Duodenal mucosa (tissue), 2 donors: ENCODE measurements around the gene VSTM2B.

Experiments used
- H3K27ac ChIP-seq: one replicate; pipeline ENCODE4 v1.7.0; 2013; ENCODE audit warnings: low read depth, low read length
- H3K27me3 ChIP-seq, 2 donors: one replicate each; pipeline ENCODE4 v1.7.0; 2013; ENCODE audit warnings: low read length in 2 of 2, control low read depth in 1 of 2; ENCODE audit not compliant: insufficient read depth in 2 of 2, control insufficient read depth in 1 of 2
- H3K36me3 ChIP-seq, 2 donors: one replicate each; pipeline ENCODE4 v1.7.0; 2013; ENCODE audit warnings: low read length in 2 of 2, control low read depth in 1 of 2; ENCODE audit not compliant: insufficient read depth in 2 of 2, control insufficient read depth in 1 of 2
- H3K4me1 ChIP-seq, 2 donors: one replicate each; pipeline ENCODE4 v1.7.0; 2013; ENCODE audit warnings: low read length in 2 of 2, control low read depth in 1 of 2; ENCODE audit not compliant: insufficient read depth in 2 of 2, control insufficient read depth in 1 of 2
- H3K4me3 ChIP-seq, 2 donors: one replicate each; pipeline ENCODE4 v1.7.0; 2013; ENCODE audit warnings: low read length in 2 of 2, low read depth in 1 of 2
- H3K9ac ChIP-seq, 2 donors: one replicate each; pipeline ENCODE4 v1.7.0; 2013; ENCODE audit warnings: low read length in 2 of 2, low read depth in 1 of 2
- H3K9me3 ChIP-seq, 2 donors: one replicate each; pipeline ENCODE4 v1.7.0; 2013; ENCODE audit warnings: low read length in 2 of 2, control low read depth in 1 of 2; ENCODE audit not compliant: control insufficient read depth in 1 of 2

VSTM2B gene

DNA sequence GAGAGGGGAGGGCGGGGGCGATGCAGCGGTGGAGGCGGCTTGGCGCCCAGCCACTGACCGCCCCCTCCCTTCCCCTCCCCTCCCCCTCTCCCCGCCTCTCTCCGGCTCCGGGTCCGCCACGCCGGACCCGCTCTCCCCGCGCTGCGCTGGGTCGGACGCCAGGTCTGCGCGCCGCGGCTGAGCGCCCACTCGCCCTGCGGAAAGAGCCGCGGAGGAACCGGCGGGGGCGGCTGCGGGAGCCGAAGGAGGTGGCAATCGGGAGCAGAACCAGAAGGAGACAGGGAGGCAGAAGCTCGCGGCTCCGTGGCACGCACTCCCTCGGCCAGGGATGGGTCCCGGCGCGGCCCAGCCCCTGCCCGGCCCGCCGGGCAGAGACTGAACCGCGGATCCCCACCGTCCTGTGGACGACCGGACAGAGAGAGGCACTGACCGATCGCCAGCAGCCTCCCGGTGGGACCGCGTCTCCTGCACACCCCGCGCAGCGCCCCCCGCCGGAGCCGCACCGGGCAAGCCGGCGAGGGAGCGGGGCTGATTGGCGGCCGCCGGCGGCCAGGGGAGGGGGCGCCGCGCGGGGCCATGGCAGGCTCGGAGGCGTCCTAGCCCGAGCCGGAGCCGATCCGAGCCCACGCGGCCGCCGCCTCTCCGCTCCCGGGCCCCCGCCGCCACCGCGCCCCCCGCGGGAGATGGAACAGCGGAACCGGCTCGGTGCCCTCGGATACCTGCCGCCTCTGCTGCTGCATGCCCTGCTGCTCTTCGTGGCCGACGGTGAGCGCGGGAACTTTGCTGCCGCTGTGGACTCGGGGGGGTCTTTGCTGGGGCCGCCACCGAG lies at the start of gene VSTM2B:
Gene VSTM2B (plus strand): TSS at position 94 of the 829 bp plus-strand sequence. CDS start 590 bp downstream, at position 684.
- Histone ChIP-seq H3K27me3 (peaks cover 40 to 48% of the 10 kb centered on the region in 2 donors), H3K9ac (no peak within 1 kb of the TSS), H3K4me3 (no peak within 1 kb of the TSS)

DNA sequence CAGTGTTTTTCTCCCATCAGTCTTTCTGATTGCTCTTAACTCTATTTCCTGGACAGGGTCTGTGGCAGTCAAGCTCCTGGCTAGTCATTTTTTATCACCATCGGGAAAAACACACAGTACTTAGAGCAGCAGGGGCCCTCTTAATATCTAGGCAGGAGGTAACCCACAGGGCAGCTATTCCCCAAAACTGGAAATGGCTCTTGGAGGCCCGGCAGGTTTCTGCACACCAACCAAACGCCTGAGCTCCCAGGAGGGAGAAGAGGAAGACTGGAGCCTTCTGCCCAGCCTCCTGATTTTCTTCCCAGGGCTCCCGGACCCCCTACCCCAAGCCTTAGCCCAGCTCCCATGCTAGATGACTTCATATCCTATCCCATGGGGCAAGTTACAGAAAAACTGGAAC lies 49.3 kb upstream of the VSTM2B start:
- no peaks in the 10 kb centered on the region for H3K36me3 ChIP-seq

More for the DNA sequence above, at the start of gene VSTM2B:
- Histone ChIP-seq H3K4me1 (peaks cover 0 to 3% of the 10 kb centered on the region in 2 donors), H3K9me3 (no peaks in the 10 kb centered on the region), H3K36me3 (no peaks in the 10 kb centered on the region), H3K27ac (no peak within 1 kb of the TSS)

DNA sequence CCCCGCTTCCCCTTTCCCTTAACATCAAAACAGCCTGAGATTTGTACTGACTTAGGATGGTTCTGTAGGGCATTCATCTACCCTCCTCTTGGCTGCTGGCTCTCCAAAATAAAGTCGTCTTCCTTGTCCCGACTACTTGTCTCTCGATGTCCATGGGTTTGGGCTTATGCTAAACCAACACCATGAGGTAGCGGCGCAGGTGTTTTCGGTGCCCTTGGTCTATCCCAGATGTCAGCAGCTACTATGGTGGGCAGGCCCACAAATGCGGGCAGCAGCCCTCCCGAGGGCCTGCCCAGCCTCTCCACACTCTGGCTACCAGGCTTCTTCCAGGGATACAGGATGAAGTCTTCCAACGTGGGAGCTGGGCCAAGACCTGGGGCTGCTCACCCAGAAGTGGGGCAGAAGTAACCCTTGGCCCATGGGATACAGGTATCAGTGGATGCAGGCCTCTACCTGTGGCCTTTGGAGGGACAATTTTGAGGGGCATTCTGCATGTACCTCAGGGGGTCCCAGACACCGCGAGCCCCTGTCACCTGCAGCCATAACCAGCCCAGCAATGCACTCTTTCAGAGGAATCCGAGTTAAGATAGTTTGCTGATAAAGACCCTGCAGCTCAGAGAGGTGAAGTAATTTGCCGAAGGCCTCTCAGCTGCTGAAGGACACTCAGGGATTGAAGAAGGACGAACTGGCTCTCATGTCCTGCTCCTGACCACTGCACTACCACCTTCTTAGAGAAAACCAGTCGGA lies 47.8 kb upstream of the VSTM2B start:
- Histone ChIP-seq H3K4me3 (no peak overlapping the region), H3K27ac (no peak overlapping the region), H3K9me3 (no peaks in the 10 kb centered on the region), H3K27me3 (no peaks in the 10 kb centered on the region), H3K36me3 (no peaks in the 10 kb centered on the region), H3K4me1 (no peaks in the 10 kb centered on the region), H3K9ac (no peak overlapping the region)

More for the DNA sequence above, 49.3 kb upstream of the VSTM2B start:
- H3K27me3 ChIP-seq = no peaks in the 10 kb centered on the region
- no peak overlapping the region for H3K9ac ChIP-seq
- no peaks in the 10 kb centered on the region for H3K4me1 ChIP-seq
- no peak overlapping the region for H3K27ac ChIP-seq
- H3K4me3 ChIP-seq = no peak overlapping the region
- no peaks in the 10 kb centered on the region for H3K9me3 ChIP-seq

DNA sequence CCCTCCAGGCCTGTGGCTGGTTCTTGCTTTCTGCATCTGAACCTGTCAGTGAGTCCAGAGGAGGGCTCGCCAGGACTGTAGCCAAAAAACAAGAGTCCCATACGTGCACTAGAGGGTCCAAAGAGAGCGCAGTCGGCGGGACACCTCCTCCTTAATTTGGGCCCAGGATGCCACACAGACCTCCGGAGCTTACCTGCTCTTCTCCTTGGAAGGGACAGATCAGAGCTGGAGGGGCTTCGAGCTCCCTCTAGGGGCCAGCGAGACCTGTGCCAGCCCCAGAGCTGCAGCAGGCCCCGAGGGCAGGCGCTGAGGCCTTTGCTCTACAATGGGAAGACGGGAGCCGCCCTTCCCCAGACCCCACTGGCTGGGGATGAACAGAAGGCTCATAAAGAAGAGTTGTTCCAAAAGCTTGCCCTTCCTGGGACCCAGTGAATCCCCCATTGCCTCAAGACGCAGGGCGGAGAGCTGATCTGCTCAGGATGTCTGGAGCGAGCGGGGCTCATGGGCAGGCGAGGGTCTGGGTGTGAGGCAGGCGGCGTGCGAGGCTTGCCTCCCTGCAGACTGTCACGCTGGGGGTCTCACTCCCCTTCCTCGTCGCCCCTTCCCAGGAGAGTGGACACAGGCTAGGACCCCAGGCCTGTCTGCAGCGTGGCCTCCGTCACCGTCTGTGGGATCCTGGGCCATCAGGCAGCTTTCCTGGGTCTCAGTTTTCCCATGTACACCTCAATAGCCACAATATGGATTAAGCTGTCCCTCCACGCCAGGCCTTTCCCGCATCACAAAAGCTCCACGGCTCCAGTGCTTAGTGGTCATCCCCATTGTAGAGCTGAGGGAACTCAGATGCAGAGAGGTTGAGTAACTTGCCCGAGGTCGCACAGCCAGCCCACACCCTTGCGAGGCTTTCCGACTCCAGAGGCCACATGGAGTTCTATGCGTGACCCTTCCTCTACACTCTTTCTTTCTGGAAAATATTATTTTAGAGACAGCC lies 46.9 kb upstream of the VSTM2B start:
- Histone ChIP-seq H3K4me3 (no peak overlapping the region), H3K4me1 (no peaks in the 10 kb centered on the region), H3K36me3 (no peaks in the 10 kb centered on the region), H3K9me3 (no peaks in the 10 kb centered on the region), H3K27ac (no peak overlapping the region), H3K27me3 (no peaks in the 10 kb centered on the region), H3K9ac (no peak overlapping the region)

DNA sequence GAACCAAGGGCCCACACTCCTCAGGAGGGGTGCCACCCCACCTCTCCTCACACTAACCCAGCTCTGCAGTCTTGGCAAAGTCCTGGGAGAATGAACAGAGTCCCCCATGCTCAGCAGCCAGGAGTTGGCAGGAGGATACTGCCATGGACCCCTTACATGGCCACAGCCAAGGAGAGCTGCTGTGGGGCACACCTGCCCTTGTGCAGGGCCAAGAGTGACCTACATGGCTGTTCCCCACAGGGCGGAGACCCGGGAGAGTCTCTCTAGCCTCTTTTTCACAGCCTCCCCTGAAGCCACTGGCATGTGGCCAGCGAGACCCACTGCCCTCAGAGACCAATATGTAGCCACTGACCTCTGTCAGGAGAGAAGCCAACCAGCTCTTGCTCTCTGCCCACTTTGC lies 45.9 kb upstream of the VSTM2B start:
- Histone ChIP-seq H3K9me3 (no peaks in the 10 kb centered on the region), H3K27me3 (no peaks in the 10 kb centered on the region), H3K9ac (no peak overlapping the region), H3K4me1 (no peaks in the 10 kb centered on the region), H3K4me3 (no peak overlapping the region), H3K27ac (no peak overlapping the region), H3K36me3 (no peaks in the 10 kb centered on the region)

DNA sequence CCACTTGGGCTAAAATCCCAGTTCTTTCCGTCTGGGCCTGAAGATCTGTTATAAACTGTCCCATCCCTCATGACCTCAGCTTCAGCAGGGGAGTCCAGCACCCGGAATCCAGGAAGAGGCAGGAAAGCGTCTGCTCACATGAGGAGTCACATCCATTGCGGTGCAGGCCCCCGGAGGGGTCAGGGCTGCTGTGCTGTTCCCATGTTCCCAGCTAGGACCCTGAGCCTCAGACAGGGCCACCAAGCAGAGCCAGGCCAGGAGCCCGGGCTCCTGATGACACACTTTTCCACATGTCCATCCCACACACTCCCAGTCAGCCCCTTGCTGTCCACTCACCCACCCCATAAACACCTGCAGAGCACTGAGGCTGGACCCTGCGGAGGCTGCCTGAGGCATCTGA lies 45.3 kb upstream of the VSTM2B start:
- no peak overlapping the region for H3K4me3 ChIP-seq
- no peaks in the 10 kb centered on the region for H3K9me3 ChIP-seq
- no peak overlapping the region for H3K27ac ChIP-seq
- no peaks in the 10 kb centered on the region for H3K4me1 ChIP-seq
- no peak overlapping the region for H3K9ac ChIP-seq
- no peaks in the 10 kb centered on the region for H3K36me3 ChIP-seq
- no peaks in the 10 kb centered on the region for H3K27me3 ChIP-seq

DNA sequence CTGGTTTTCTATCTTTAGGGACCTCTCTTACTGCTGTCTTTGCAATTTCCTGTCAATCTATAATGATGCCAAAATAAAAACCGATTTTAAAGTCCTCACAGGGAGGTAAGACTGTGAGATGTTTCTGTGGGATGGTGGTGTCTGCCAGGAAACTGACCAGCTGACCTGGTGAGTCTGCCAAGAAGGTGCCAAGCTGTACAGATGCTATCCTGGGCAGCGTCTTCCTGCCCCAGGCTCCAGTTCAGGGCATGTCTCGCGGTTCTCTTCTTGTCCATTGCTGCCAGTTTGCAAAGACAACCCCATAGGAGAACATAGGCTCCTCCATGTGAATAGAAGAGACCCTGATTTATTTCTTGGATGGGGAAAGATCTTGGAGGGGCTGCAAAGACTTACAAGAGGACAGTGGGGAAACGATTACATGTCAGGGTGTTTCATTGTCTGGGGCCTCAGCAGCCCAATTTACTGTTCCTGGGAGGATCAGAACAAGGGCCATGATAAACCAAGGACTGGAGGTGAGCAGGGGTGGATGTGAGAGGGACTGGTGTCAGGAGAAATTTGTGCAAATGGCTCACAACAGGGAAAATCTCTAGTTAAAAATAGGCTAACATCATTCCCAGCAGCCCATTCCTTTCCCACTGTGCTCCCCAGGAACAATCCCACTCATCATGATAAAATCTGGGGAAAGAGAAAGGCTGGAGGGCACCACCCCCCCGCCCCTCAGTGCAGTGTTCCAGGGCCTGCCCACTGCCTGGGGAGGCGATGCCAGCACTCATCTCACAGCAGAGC lies 42.7 kb upstream of the VSTM2B start:
- Histone ChIP-seq H3K4me1 (no peaks in the 10 kb centered on the region), H3K27me3 (no peaks in the 10 kb centered on the region), H3K27ac (no peak overlapping the region)

DNA sequence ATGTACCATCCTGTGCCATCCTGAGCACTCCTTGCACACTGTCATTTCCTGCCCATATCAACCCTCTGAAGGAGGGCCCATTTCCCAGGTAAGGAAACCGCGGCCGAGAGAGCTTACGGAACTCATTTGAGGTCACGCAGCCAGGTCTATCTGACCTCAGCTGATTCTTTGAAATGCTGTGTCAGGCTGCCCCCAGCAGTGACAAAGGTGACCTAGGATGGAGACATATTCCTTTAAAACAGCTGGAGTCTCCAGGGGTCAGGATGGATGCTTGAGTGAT lies 42.2 kb upstream of the VSTM2B start:
- H3K27me3 ChIP-seq = no peaks in the 10 kb centered on the region
- no peak overlapping the region for H3K4me3 ChIP-seq
- no peaks in the 10 kb centered on the region for H3K36me3 ChIP-seq
- no peaks in the 10 kb centered on the region for H3K9me3 ChIP-seq
- H3K27ac ChIP-seq = no peak overlapping the region
- H3K4me1 ChIP-seq = no peaks in the 10 kb centered on the region
- H3K9ac ChIP-seq = no peak overlapping the region

More for the DNA sequence above, 42.7 kb upstream of the VSTM2B start:
- H3K36me3 ChIP-seq = no peaks in the 10 kb centered on the region
- no peak overlapping the region for H3K9ac ChIP-seq
- H3K9me3 ChIP-seq = no peaks in the 10 kb centered on the region
- H3K4me3 ChIP-seq = no peak overlapping the region

DNA sequence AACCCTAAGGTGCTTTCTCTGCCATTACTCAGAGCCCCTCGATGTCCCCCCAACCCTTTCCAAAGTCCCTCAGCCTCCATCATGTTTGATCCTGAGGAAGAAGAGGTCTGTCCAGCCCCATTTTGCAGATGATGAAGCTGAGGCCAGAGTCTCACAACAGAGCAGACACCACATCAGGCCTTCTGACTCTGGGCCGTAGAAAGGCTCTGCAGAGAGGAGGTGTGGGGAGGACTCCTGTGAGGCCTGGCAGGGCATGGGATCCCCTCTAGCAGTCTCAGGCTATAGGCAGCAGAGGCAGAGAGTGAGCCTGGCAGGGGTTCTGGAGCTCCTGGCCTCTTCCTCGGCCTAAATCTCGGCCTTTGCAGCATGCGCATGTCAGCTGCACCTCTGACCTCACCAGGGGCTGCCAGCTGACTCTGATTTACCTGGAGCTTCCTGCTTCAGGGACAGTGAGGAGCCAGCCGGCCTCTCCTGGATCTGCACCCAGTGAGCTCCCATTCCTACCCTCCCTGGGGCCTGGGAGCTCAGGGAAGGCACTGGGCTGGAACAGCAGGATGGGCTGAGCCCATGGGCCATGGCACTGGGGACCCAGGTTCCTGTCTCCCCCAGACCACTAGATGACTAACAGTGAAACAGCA lies 41.7 kb upstream of the VSTM2B start:
- H3K4me1 ChIP-seq = no peaks in the 10 kb centered on the region
- H3K9ac ChIP-seq = no peak overlapping the region
- no peaks in the 10 kb centered on the region for H3K27me3 ChIP-seq
- H3K36me3 ChIP-seq = no peaks in the 10 kb centered on the region
- no peaks in the 10 kb centered on the region for H3K9me3 ChIP-seq
- H3K4me3 ChIP-seq = no peak overlapping the region
- no peak overlapping the region for H3K27ac ChIP-seq
